Sciatic nerve (tissue), 2 donors: ENCODE measurements around the gene INPP4A. TPM values are rescaled to one million over a fixed set of nuclear protein-coding genes. Genes with fewer than 3 reads are reported as not detected.

Source experiments
- ATAC-seq: fragments of 200-7000 bp; cut with Tn5 transposase; one replicate; pipeline ENCODE4 v1.9.1; 2020; ENCODE audit warnings: mild to moderate bottlenecking, moderate library complexity
- DNase-seq: peaks from one replicate; pipeline ENCODE4 v3.0.0-alpha.2; 2020; ENCODE audit warnings: low spot score
- intact Hi-C: fragments of 100-400 bp; cut with DNase I; formaldehyde crosslinking; loops from one replicate; pipeline ENCODE4 v1.14.2; 2022
- total RNA-seq: library from RNA; stranded (reverse); fragmentation: NEBNext Ultra II Directional; extraction: Animal tissue kit (Norgen Biotek cat#: 25700); gene quantifications from one replicate; pipeline ENCODE4 v1.2.1, GENCODE V29; 2021
- donor health status: DM: no; HTN: no; CAD: no.
- donor health status: DM: no; HTN: no; CAD: no.

INPP4A gene
- total RNA-seq, 1 donor from 2014 or later = 29.8 TPM

- ATAC-seq (no peak), DNase-seq (no peak)
- intact Hi-C loops = no loop called here
These were observed 187.7 kb downstream of the INPP4A start for GRCh38 chr2:98632351-98632750.

- intact Hi-C loops = no loop called here
- ATAC-seq = no peak
- no peak for DNase-seq
These were observed 189.9 kb downstream of the INPP4A start for GRCh38 chr2:98634406-98635092.

GRCh38 chr2:98637401-98638147 lies 192.9 kb downstream of the INPP4A start:
- DNase-seq (no peak), ATAC-seq (no peak)
- intact Hi-C loops = no loop called here

- intact Hi-C loops = no loop called here
- ATAC-seq = no peak
- no peak for DNase-seq
These were observed 198.9 kb downstream of the INPP4A start for GRCh38 chr2:98643496-98644100.

Other genes starting within 250 kb of the INPP4A start
- gene CNGA3, start 98.4 kb upstream of the INPP4A start, total RNA-seq = not detected
- 38.2 TPM for gene COA5, start 163.7 kb downstream of the INPP4A start, total RNA-seq
- gene UNC50, start 163.7 kb downstream of the INPP4A start, total RNA-seq = 43.6 TPM